Lung (tissue), 12 donors: ENCODE data around the gene HIPK2. TPM values are rescaled to one million over a fixed set of nuclear protein-coding genes. Genes with fewer than 3 reads are reported as not detected.

Source experiments
- ATAC-seq: fragments of 200-7000 bp; cut with Tn5 transposase; one replicate; pipeline ENCODE4 v1.9.1; 2020; ENCODE audit warnings: moderate number of reproducible peaks; ENCODE audit not compliant: insufficient read depth, low FRiP score
- DNase-seq, 3 donors: peaks; one replicate each; pipeline ENCODE4 v3.0.0-alpha.2; 2013 to 2017
- H3K27ac ChIP-seq, 2 donors: one replicate each; pipeline ENCODE4 v1.5.1; 2013; ENCODE audit warnings: mild to moderate bottlenecking in 2 of 2, moderate library complexity in 2 of 2, control low read depth in 1 of 2, inconsistent platforms in 1 of 2, low read depth in 1 of 2, low read length in 1 of 2
- H3K27me3 ChIP-seq, 3 donors: one replicate each; pipeline ENCODE4 v1.5.1; 2013; ENCODE audit warnings: low read length in 2 of 3; ENCODE audit not compliant: control insufficient read depth in 3 of 3, insufficient read depth in 3 of 3
- H3K36me3 ChIP-seq, 4 donors: one replicate each; pipeline ENCODE4 v1.5.1; 2013; ENCODE audit warnings: low read length in 4 of 4, mild to moderate bottlenecking in 1 of 4, moderate library complexity in 1 of 4; ENCODE audit not compliant: control insufficient read depth in 4 of 4, insufficient read depth in 4 of 4
- H3K4me1 ChIP-seq, 5 donors: one replicate each; pipeline ENCODE4 v1.5.1; 2013; ENCODE audit warnings: low read length in 5 of 5, mild to moderate bottlenecking in 2 of 5, moderate library complexity in 1 of 5; ENCODE audit not compliant: control insufficient read depth in 5 of 5, insufficient read depth in 5 of 5
- H3K4me3 ChIP-seq: one replicate; pipeline ENCODE4 v1.5.1; 2013; ENCODE audit warnings: mild to moderate bottlenecking, control low read depth, moderate library complexity
- H3K9ac ChIP-seq, 2 donors: one replicate each; pipeline ENCODE4 v1.5.1; 2013; ENCODE audit warnings: low read length in 2 of 2, control low read depth in 1 of 2; ENCODE audit not compliant: insufficient read depth in 1 of 2
- H3K9me3 ChIP-seq, 4 donors: one replicate each; pipeline ENCODE4 v1.5.1; 2013; ENCODE audit warnings: low read length in 3 of 4, mild to moderate bottlenecking in 1 of 4, moderate library complexity in 1 of 4; ENCODE audit not compliant: control insufficient read depth in 4 of 4, insufficient read depth in 3 of 4
- CTCF ChIP-seq: IDR thresholded peaks from 2 replicates; pipeline ENCODE4 v1.5.1; 2012; ENCODE audit warnings: mild to moderate bottlenecking; ENCODE audit errors: control extremely low read depth, extremely low read depth
- WGBS, 2 donors: extraction: QIAGEN DNeasy Blood & Tissue Kit; methylation state at CpG; one replicate each; pipeline ENCODE4 v1.1.7; 2013; 5-methylcytosine and 5-hydroxymethylcytosine counted together
- polyA plus RNA-seq, 2 donors: library from polyadenylated mRNA; stranded (reverse); fragments of 200-250 nt; gene quantifications; one replicate each; pipeline ENCODE4 v1.2.1, GENCODE V29; 2013
- total RNA-seq, 2 donors: library from RNA; depleted of rRNA in 1 of 2; stranded (reverse); fragments of >200 nt in 1 of 2; gene quantifications; one replicate each; pipeline ENCODE4 v1.2.1, GENCODE V29; 2014 to 2021
- donor health status: control.
- donor health status: control.
- donor health status: Bipolar disorder and iron deficiency.
- donor health status: healthy.
- donor health status: DM: yes; HTN: yes; CAD: no.

Gene HIPK2
- total and polyA plus RNA-seq, 4 donors = 8.7 to 65.1 (median 18.3) TPM

- Histone ChIP-seq H3K4me3 (no peak overlapping the region), H3K4me1 (peaks cover 0 to 8% (median 0%) of the 10 kb centered on the region in 5 donors), H3K27me3 (peaks cover 8 to 24% (median 20%) of the 10 kb centered on the region in 3 donors), H3K9ac (no peak overlapping the region), H3K36me3 (no peaks in the 10 kb centered on the region), H3K27ac (no peak overlapping the region), H3K9me3 (peaks cover 0 to 5% (median 0%) of the 10 kb centered on the region in 4 donors)
- no peak for DNase-seq
- no peak for TF ChIP-seq CTCF
- ATAC-seq = no peak
- 24 to 34% methylated on average over 11 of the region's 11 CpGs for WGBS, 2 donors
Observed at GRCh38 chr7:139522830-139523198, 255.0 kb downstream of the HIPK2 start.

GRCh38 chr7:139521439-139521838 is 256.4 kb downstream of the HIPK2 start:
- Histone ChIP-seq H3K4me1 (peaks cover 0 to 7% (median 0%) of the 10 kb centered on the region in 5 donors), H3K9ac (no peak overlapping the region), H3K4me3 (no peak overlapping the region), H3K9me3 (peaks cover 0 to 5% (median 0%) of the 10 kb centered on the region in 4 donors), H3K27me3 (peaks cover 8 to 24% (median 20%) of the 10 kb centered on the region in 3 donors), H3K27ac (no peak overlapping the region), H3K36me3 (no peaks in the 10 kb centered on the region)
- WGBS, 2 donors = 82 to 100% methylated on average over 1 of the region's 1 CpG
- no peak for TF ChIP-seq CTCF
- ATAC-seq = no peak
- DNase-seq = no peak

- DNase-seq = no peak
- WGBS, 2 donors = 87% methylated on average over 8 of the region's 8 CpGs
- Histone ChIP-seq H3K4me1 (no peaks in the 10 kb centered on the region), H3K36me3 (no peaks in the 10 kb centered on the region), H3K9ac (no peak overlapping the region), H3K27ac (no peak overlapping the region), H3K9me3 (no peaks in the 10 kb centered on the region), H3K4me3 (no peak overlapping the region), H3K27me3 (no peaks in the 10 kb centered on the region)
- TF ChIP-seq CTCF = no peak
- no peak for ATAC-seq
Observed at GRCh38 chr7:139515266-139515665, 262.5 kb downstream of the HIPK2 start.

Other genes with a start within 250 kb of the HIPK2 start
- 10 to 100 TPM; 24.0 to 86.3 TPM for gene TBXAS1, start 51.3 kb upstream of the HIPK2 start, total RNA-seq
- gene TBXAS1, start 51.3 kb upstream of the HIPK2 start, polyA plus RNA-seq = 100 to 1,000 TPM in 1 of 2 donors, 10 to 100 TPM in 1; 19.6 to 126 TPM